ENCODE measurements around the gene ZNF366.

DNA sequence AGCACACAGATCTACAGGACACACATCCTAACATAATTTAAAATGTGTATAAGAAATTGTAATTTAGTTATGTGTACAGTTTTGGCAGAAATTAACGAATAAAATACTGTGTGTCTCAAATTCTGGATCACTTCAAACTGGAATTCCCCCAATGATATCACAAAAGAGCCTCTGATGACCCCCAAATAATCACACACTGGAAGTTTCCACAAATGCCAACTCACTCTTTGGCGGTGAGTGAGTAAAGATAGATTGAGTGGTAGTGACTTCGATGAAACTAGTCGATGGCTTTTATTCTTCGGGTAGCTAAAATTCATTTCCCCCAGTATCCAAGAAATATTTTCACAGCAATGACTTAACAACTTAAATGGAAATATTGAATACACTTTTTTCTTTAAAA is 2.2 kb downstream of the ZNF366 start:
- TF ChIP-seq CTCF (IDR thresholded peaks at IDR 0.05), result no peak
- TF ChIP-seq POLR2A (IDR thresholded peaks at IDR 0.05), result no peak

All from uterus (tissue), 2 donors.